ENCODE results near the gene ATG12. TPM values are rescaled to one million over a fixed set of nuclear protein-coding genes. Genes with fewer than 3 reads are reported as not detected.

The ATG12 gene
- total RNA-seq, 1 experiment from 2014 or later, result 48.7 TPM

DNA sequence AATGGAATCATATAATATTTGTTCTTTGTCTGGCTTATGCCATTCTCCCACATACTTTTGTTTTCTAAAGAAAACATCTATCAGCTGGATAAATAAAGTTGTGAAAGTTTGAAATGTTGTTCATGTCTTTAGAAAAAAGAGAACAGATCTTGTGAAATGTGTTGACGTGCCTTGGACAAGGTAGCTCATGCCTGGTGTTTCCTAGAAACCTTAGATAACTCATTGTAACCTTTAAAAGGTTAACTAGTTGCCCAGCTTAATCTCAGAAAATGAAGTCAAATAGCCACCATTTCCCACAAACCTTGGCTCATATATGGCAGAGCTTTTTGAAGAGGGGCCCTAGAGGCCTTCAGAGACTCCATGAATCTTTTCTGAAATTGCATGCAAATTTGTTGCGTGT, 40.2 kb downstream of the ATG12 start:
- ChIA-PET CTCF (no interaction called here), POLR2A (ENCODE audit: unreplicated experiment) (no interaction called here)
- Histone ChIP-seq H3K4me3 (no peak overlapping the region), H3K27ac (no peak overlapping the region), H4K20me1 (ENCODE audit: insufficient read depth) (no peaks in the 10 kb centered on the region), H3K36me3 (ENCODE audit: low read depth) (no peaks in the 10 kb centered on the region), H3K9me2 (ENCODE audit: insufficient read depth) (no peaks in the 10 kb centered on the region), H3K9me3 (ENCODE audit: insufficient read depth, low read depth) (no peaks in the 10 kb centered on the region), H2AFZ (no peak overlapping the region), H3K79me2 (ENCODE audit: low read depth) (no peaks in the 10 kb centered on the region), H3K4me2 (no peak overlapping the region), H3K4me1 (replicated peaks; ENCODE audit: insufficient read depth) (no peaks in the 10 kb centered on the region), H3F3A (ENCODE audit: insufficient read depth, low read depth) (no peaks in the 10 kb centered on the region), H3K27me3 (ENCODE audit: insufficient read depth, low read depth) (no peaks in the 10 kb centered on the region)
- intact Hi-C loops (cut with micrococcal nuclease; ENCODE audit: unreplicated experiment), result no loop called here
- no TSS peak for BruUV-seq (replicated peaks)
- TF ChIP-seq EZH2 (IDR thresholded peaks at IDR 0.05; ENCODE audit: low read depth), result no peak
- TF ChIP-seq, protein P1, sequence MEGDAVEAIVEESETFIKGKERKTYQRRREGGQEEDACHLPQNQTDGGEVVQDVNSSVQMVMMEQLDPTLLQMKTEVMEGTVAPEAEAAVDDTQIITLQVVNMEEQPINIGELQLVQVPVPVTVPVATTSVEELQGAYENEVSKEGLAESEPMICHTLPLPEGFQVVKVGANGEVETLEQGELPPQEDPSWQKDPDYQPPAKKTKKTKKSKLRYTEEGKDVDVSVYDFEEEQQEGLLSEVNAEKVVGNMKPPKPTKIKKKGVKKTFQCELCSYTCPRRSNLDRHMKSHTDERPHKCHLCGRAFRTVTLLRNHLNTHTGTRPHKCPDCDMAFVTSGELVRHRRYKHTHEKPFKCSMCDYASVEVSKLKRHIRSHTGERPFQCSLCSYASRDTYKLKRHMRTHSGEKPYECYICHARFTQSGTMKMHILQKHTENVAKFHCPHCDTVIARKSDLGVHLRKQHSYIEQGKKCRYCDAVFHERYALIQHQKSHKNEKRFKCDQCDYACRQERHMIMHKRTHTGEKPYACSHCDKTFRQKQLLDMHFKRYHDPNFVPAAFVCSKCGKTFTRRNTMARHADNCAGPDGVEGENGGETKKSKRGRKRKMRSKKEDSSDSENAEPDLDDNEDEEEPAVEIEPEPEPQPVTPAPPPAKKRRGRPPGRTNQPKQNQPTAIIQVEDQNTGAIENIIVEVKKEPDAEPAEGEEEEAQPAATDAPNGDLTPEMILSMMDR (conservative IDR thresholded peaks at IDR 0.05), result no peak
- DNase-seq, result no peak

DNA sequence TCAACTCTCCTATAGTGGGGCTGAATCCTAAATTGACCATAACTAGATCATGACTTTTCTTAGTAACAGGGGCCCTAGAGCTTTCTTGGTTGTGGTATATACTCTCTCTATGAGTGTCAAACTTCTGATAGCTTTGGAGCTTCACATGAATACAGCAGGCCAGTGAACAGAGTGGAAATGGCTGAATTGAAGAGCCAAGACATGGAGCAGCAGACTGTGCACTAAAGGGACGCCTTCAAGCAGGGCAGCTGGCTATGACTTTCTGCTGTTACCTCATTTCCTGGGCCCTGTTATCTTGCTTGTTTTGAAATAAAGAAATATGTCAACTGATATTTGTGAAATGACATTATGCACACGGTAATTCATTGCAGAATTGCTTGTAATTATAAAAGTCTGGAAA, 41.3 kb downstream of the ATG12 start:
- POLR2A ChIA-PET (ENCODE audit: unreplicated experiment), result interaction anchor here (0.6 kb wide), 1 partner anchor 158 kb away, joined by 6 read pairs; no protein-coding TSS in a partner anchor
- BruUV-seq (replicated peaks), result no TSS peak

DNA sequence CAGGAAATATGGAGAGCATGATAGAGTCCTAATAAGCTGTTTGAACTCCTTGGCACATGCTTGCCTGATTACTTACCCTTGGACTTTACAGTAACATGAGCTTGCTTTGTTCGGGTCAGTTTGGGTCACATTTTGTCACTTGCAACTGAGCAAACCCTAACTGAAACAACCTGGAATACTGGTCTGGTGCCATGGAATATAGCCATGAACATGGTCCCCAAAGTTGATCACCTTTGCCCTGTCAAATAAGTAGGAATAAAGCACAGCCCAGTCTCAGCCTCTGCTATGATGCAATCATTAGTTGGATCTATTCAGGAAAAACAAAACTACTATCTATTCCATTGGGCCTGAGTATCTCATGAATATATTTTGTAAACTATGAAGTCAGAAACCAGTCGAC, 43.1 kb downstream of the ATG12 start:
- no peaks in the 10 kb centered on the region for H3K9me3 ChIP-seq (ENCODE audit: insufficient read depth, low read depth)

More for the DNA sequence above, 41.3 kb downstream of the ATG12 start:
- Histone ChIP-seq H3K4me3 (no peak overlapping the region), H4K20me1 (ENCODE audit: insufficient read depth) (no peaks in the 10 kb centered on the region), H3K9me2 (ENCODE audit: insufficient read depth) (no peaks in the 10 kb centered on the region), H3K27ac (no peak overlapping the region), H3K4me2 (no peak overlapping the region), H3K79me2 (ENCODE audit: low read depth) (no peaks in the 10 kb centered on the region), H3F3A (ENCODE audit: insufficient read depth, low read depth) (no peaks in the 10 kb centered on the region), H3K27me3 (ENCODE audit: insufficient read depth, low read depth) (no peaks in the 10 kb centered on the region), H3K4me1 (replicated peaks; ENCODE audit: insufficient read depth) (no peaks in the 10 kb centered on the region), H3K9me3 (ENCODE audit: insufficient read depth, low read depth) (no peaks in the 10 kb centered on the region), H2AFZ (no peak overlapping the region), H3K36me3 (ENCODE audit: low read depth) (no peaks in the 10 kb centered on the region)
- intact Hi-C loops (cut with micrococcal nuclease; ENCODE audit: unreplicated experiment), result no loop called here
- DNase-seq, result no peak
- TF ChIP-seq, protein P1 (conservative IDR thresholded peaks at IDR 0.05), result no peak
- CTCF ChIA-PET, result no interaction called here

More for the DNA sequence above, 43.1 kb downstream of the ATG12 start:
- H3K4me2 ChIP-seq, result no peak overlapping the region
- no peak overlapping the region for H3K4me3 ChIP-seq
- H3K27ac ChIP-seq, result no peak overlapping the region
- no TSS peak for BruUV-seq (replicated peaks)
- no peaks in the 10 kb centered on the region for H3K27me3 ChIP-seq (ENCODE audit: insufficient read depth, low read depth)
- H2AFZ ChIP-seq, result no peak overlapping the region
- intact Hi-C loops (cut with micrococcal nuclease; ENCODE audit: unreplicated experiment), result no loop called here
- no peak for DNase-seq
- ChIA-PET CTCF (no interaction called here), POLR2A (ENCODE audit: unreplicated experiment) (no interaction called here)
- TF ChIP-seq, protein P1 (conservative IDR thresholded peaks at IDR 0.05), result no peak
- TF ChIP-seq EZH2 (IDR thresholded peaks at IDR 0.05; ENCODE audit: low read depth), result no peak
- H3K9me2 ChIP-seq (ENCODE audit: insufficient read depth), result no peaks in the 10 kb centered on the region
- H3F3A ChIP-seq (ENCODE audit: insufficient read depth, low read depth), result no peaks in the 10 kb centered on the region
- no peaks in the 10 kb centered on the region for H3K36me3 ChIP-seq (ENCODE audit: low read depth)
- H4K20me1 ChIP-seq (ENCODE audit: insufficient read depth), result no peaks in the 10 kb centered on the region
- H3K4me1 ChIP-seq (replicated peaks; ENCODE audit: insufficient read depth), result no peaks in the 10 kb centered on the region
- H3K79me2 ChIP-seq (ENCODE audit: low read depth), result no peaks in the 10 kb centered on the region

All from PC-9 (cell line).